ENCODE results near the gene DTX3.
"Not testable (repeated sequence)": the region's sequence is repeated elsewhere in the genome, so short reads cannot be mapped to it uniquely, and the experiment has no call there.

DTX3 gene

GRCh38 chr12:57583008-57583831 lies 21.4 kb upstream of the DTX3 start:
- peak; percentile 85 for DNase-seq (ENCODE audit: low spot score)

DNA sequence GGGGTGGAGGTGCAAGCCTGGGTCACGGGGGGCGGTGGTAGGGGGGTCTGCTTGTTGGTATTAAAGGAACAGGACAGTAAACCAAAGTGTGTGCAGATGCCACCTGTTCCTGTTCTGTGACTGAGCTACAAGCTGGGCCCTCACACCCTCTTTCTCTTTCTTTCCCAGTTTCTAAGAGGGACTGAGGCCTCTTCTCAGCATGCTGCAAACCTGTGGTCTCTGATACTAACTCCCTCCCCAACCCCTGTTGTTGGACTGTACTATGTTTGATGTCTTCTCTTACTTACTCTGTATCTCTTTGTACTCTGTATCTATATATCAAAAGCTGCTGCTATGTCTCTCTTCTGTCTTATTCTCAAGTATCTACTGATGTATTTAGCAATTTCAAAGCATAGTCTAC lies 20.6 kb upstream of the DTX3 start:
- DNase-seq (ENCODE audit: low spot score) = no peak

DNA sequence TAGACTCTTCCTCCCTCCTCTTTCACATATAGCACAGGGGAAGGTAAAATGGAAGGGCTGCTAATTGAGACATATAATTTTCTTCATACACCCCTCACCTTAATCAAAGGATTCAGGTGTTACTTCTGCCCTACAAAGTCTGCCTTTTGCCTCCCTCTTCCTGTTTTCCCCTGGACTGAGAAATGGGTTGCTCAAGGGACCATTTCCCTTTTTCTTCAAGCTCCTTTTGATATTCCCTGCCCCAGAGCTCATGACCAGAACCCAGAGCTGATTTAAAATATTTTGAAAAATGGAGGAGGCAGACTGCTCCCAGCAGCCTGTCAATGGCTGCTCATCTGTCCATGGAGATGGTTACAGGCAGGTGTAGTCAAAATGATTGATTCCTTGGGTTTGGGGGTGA lies 19.9 kb upstream of the DTX3 start:
- no peak for DNase-seq (ENCODE audit: low spot score)

DNA sequence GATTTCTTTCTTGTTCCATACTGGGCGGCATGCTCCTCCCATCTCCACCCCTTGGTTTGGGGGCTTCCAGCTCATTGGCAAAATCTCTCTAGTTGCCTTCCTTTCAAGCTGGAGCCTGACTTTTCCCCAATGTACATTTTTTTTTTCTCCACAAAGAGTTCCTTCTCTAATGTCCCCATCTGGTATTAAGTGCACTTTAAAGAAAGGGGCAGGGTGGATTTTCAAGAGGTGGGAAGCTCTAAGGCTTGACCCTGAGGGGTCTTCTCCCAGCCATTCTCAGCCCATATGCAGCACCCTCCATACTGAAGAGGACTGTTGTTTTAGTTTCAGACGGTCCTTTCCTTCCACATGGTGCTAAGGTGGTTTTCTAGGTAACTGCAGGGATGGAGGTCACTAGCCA lies 19.5 kb upstream of the DTX3 start:
- DNase-seq (ENCODE audit: low spot score) = no peak

GRCh38 chr12:57586128-57586527 lies 18.5 kb upstream of the DTX3 start:
- DNase-seq (ENCODE audit: low spot score) = no peak

DNA sequence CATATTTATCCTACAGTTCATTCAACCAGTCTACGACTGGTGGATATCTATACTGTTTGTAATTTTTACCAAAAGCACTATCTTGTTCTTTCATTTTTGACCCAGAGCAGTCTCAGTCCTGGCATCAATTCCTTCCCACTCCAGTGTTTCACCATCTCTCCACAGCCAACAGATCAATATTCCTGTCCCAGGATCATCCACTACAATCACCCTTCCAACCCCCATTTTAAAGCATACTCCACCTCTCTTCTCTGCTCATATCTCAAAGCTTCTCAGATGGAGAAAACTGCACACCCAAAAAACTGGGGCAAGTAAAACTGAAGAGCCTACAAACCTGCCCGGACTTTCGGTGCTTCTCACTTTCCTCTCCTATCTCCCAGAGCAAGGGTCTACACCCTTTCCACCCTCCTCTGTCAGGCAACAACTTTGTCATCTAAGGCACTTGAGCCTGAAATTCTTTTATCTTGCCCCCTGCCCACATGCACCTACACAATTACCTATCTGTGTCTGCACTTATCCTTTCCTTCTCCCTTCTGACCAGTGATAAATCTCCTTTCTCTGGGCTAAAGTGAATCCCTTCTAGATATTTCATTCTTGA lies 17.7 kb upstream of the DTX3 start:
- DNase-seq (ENCODE audit: low spot score) = no peak

DNA sequence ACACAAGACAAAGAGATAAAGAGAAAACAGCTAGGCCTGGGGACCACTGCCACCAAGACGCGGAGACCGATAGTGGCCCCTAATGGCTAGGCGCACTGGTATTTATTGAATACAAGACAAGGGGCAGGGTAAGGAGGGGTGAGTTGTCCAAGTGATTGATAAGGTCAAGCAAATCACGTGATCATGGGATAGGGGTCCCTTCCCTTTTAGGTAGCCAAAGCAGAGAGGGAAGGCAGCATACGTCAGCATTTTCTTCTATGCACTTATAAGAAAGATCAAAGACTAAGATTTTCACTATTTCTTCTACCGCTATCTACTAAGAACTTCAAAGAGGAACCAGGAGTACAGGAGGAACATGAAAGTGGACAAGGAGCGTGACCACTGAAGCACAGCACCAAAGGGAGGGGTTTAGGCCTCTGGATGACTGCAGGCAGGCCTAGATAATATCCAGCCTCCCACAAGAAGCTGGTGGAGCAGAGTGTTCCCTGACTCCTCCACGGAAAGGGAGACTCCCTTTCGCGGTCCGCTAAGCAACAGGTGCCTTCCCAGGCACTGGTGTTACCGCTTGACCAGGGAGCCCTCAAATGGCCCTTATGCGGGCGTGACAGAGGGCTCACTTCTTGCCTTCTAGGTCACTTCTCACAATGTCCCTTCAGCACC lies 15.5 kb upstream of the DTX3 start:
- DNase-seq (ENCODE audit: low spot score) = not testable (repeated sequence)

DNA sequence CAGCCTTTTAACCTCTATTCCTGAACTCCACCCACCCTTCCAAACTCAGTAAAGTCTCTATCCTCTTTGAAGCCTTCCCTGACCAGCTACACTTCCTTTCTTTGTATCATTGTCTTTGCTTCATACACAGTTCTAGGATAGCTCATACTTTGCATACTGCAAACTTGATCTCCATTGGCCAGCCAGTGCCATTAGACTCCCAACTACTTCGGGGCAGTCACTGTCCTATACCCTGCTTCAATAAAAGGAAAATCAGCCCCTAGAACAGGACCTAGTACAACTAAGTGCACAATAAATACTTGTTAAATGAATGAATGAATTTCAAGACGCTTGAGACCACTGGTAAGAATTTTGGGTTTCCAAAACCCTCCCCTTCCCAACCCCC lies 14.2 kb upstream of the DTX3 start:
- DNase-seq (ENCODE audit: low spot score) = no peak

- DNase-seq (ENCODE audit: low spot score) = peak; percentile 80
Observed at GRCh38 chr12:57590864-57591781, 13.5 kb upstream of the DTX3 start, which contains the start of gene PIP4K2C. PIP4K2C (plus strand) TSS chr12:57591192; CDS start chr12:57591290, 98 bp downstream.

GRCh38 chr12:57591782-57592325 lies 12.8 kb upstream of the DTX3 start:
- no peak for DNase-seq (ENCODE audit: low spot score)

- DNase-seq (ENCODE audit: low spot score) = peak; percentile 17
Observed at GRCh38 chr12:57592551-57593165, 12.0 kb upstream of the DTX3 start.

GRCh38 chr12:57593187-57593586 lies 11.4 kb upstream of the DTX3 start:
- no peak for DNase-seq (ENCODE audit: low spot score)

DNA sequence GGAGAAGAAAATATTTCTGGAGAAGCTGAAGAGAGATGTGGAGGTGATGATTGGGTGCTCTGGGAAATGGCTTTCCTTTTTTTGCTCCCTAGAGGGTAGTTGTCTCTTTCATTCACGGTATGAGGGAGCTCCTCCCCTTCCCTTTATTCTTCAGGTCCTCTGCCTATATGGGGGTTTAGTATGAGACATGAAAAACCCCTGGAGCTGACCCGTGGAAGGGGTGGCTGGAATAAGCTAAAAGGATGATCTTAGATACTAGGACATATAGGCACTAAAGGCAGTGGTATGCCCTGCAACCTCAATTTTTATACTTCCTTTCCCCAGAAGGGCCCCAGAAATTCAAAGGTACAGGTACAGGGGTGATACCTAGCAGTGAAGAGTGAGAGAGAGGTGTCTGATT lies 4.2 kb upstream of the DTX3 start:
- DNase-seq (ENCODE audit: low spot score) = no peak

- DNase-seq (ENCODE audit: low spot score) = no peak
Observed at GRCh38 chr12:57602544-57602943, 2.1 kb upstream of the DTX3 start.

DNA sequence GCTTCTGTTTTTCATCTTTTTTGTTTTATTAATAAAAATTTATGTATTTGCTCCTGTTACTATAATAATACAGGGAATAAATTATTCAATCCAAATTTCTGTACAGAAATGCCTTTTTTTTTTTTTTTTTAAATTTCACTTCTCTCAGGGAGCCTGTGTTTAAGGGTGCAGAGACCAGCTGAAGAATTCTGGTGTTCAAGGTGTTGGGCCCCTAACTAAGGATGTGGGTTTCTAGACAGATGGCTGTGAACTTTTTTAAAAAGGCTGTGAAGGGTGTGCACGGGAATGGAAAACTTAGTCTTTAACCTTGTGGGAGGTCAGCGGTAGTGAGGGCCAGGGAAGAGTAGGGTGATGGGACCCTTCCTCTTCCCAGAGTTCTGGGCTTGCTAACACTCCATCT lies 1.3 kb upstream of the DTX3 start:
- DNase-seq (ENCODE audit: low spot score) = no peak

DNA sequence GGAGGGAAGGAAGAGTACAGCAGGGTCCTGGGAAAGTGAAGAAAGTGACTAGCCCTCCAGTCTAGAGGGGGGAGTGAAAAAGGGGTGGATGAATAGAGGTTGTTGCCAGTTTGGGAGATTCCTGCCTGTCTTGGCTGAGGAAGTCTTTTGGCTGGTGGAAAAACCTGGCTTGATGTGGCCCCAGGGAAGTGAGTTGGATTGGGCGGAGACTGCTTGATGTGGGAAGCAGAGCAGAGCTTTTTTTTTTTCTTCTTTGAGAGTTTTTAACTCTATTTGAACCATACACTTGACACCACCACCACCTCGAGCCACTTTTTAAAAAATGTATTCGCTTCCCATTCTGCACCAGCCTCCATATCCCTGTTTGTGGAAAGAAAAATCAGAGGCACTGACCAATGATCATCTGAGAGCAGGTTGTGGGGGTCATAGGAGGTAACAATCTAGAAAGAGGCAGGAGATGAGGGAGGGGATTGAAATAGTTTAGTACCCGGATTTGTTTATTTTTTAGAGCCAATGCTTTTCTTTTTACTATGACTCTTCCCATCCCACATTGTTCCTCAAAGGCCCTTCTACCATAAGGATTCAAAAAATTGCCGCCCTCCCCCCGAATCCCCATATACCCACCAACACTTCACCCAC lies 690 bp upstream of the DTX3 start:
- peak; percentile 77 for DNase-seq (ENCODE audit: low spot score)

- no peak for DNase-seq (ENCODE audit: low spot score)
Observed at GRCh38 chr12:57604992-57605810, 577 bp downstream of the DTX3 start.

GRCh38 chr12:57605811-57606311 lies 1.2 kb downstream of the DTX3 start:
- DNase-seq (ENCODE audit: low spot score) = no peak

DNA sequence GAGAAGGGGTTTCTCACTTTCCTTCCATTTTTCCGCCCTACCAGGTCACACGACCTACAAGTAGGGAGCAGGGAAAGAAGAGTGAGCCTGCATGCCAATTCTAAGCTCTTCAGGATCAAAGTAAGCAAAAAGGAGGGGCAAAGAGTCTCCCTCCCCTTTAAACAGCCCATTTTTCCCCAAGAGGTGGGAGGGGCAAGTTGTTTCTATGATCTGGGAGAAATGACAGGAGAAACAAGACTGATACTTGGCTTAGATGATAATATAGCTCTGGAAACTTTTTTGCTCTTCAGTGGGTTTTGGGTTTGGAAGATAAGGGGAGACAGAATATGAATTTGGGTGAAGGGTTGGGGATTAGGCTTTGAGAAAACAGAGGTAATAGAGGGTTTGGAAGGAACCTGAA lies 1.8 kb downstream of the DTX3 start:
- DNase-seq (ENCODE audit: low spot score) = no peak

DNA sequence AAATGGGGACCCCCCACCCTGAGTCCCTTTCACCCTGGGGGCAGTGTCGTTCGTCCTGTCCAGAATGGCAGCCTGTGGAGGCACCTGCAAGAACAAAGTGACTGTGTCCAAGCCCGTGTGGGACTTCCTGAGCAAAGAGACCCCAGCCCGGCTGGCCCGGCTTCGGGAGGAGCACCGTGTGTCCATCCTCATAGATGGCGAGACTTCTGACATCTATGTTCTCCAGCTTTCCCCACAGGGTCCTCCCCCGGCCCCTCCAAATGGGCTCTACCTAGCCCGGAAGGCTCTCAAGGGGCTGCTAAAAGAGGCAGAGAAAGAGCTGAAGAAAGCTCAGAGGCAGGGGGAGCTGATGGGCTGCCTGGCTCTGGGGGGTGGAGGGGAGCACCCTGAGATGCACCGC lies 2.2 kb downstream of the DTX3 start:
- DNase-seq (ENCODE audit: low spot score) = no peak

Measured in Ammon's horn (tissue), 1 donor.